ENCODE results near the gene CACNA2D3.
"Not testable (repeated sequence)": the region's sequence is repeated elsewhere in the genome, so short reads cannot be mapped to it uniquely, and the experiment has no call there.

Gene CACNA2D3

DNA sequence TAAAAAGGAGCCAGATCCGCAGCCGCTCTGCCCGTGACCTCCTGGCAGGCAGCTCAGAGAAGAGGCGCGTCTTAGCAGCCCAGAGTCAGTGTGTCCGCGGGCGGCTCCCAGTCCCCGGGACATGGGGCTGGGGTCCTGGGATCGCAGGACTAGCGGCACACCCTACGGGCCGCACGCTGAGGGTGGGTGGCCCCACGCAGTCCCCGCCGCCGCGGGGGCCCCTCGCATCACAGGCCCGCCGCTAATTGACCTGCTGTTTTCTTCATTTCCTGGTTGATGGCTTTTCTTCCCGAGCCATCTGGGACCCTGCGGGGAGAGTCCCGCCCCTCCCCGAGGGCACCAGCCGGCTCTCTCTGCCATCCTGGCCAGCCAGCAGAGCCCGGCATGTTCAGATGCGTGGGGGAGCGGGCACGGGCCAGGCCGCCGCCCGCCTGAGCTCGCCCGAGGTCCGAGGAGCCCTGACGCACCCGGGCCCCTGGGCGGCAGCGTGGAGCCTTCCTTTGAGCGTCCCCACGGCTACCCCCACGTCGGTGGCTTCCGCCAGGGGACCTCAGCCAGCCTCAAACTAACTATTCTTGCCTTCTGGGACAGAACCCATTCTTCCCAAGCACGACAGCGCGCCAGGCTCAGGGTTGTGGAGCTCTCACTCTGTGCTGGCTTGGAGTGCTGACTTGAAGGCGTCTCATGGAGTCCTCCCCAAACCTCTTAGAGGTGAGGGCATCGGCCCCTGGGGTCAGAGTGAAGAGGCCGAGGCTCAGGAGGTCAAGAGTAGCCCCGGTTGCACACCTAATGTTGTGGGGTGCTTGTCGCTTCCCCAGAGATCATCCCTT is 34.6 kb upstream of the CACNA2D3 start:
- H3K27ac ChIP-seq, result no peak overlapping the region

GRCh38 chr3:54093491-54094248 is 28.7 kb upstream of the CACNA2D3 start:
- TF ChIP-seq, protein P1, sequence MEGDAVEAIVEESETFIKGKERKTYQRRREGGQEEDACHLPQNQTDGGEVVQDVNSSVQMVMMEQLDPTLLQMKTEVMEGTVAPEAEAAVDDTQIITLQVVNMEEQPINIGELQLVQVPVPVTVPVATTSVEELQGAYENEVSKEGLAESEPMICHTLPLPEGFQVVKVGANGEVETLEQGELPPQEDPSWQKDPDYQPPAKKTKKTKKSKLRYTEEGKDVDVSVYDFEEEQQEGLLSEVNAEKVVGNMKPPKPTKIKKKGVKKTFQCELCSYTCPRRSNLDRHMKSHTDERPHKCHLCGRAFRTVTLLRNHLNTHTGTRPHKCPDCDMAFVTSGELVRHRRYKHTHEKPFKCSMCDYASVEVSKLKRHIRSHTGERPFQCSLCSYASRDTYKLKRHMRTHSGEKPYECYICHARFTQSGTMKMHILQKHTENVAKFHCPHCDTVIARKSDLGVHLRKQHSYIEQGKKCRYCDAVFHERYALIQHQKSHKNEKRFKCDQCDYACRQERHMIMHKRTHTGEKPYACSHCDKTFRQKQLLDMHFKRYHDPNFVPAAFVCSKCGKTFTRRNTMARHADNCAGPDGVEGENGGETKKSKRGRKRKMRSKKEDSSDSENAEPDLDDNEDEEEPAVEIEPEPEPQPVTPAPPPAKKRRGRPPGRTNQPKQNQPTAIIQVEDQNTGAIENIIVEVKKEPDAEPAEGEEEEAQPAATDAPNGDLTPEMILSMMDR (IDR thresholded peaks at IDR 0.05), result no peak
- TF ChIP-seq ZFX (IDR thresholded peaks at IDR 0.05; ENCODE audit: borderline replicate concordance), result no peak
- H3K27ac ChIP-seq, result no peak overlapping the region

More for the DNA sequence above, 34.6 kb upstream of the CACNA2D3 start:
- TF ChIP-seq ZFX (IDR thresholded peaks at IDR 0.05; ENCODE audit: borderline replicate concordance), result no peak
- TF ChIP-seq, protein P1 (IDR thresholded peaks at IDR 0.05), result no peak

DNA sequence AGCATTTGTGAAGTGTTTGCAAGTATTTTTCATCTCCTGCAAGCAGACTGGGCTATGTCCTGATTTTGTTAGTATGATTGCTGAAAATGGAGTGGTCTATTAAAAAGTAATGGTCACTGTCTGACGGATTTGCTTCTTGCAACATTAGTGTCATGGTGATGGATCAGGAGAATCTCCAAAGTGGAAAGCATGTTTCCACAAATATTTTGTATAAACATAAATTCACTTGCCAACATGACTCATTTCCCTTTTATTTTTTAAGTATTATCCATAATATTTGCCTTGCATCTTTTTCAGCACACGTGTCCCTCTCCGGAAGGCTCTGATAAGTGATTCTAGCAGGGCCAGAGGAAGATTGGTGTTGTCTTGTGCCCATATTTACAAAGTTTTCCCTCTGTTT is 27.4 kb upstream of the CACNA2D3 start:
- TF ChIP-seq ZFX (IDR thresholded peaks at IDR 0.05; ENCODE audit: borderline replicate concordance), result no peak
- TF ChIP-seq, protein P1 (IDR thresholded peaks at IDR 0.05), result no peak

GRCh38 chr3:54099381-54099780 is 23.0 kb upstream of the CACNA2D3 start:
- TF ChIP-seq, protein P1 (IDR thresholded peaks at IDR 0.05), result no peak
- H3K27ac ChIP-seq, result no peak overlapping the region

More for the DNA sequence above, 27.4 kb upstream of the CACNA2D3 start:
- no peak overlapping the region for H3K27ac ChIP-seq

- H3K27ac ChIP-seq, result no peak overlapping the region
- TF ChIP-seq, protein P1 (IDR thresholded peaks at IDR 0.05), result no peak
Observed at GRCh38 chr3:54104084-54104483, 18.3 kb upstream of the CACNA2D3 start.

DNA sequence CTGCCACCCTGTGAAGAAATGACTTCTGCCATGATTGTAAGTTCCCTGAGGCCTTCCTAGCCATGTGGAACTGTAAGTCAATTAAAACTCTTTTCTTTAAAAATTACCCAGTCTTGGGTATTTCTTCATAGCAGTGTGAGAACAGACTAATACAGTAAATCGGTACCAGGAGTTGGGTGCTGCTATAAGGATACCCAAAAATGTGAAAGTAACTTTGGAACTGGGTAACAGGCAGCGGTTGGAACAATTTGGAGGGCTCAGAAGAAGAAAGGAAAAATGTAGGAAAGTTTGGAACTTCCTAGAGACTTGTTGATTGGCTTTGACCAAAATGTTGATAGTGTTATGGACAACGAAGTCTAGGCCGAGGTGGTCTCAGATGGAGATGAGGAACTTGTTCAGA is 6.2 kb upstream of the CACNA2D3 start:
- H3K27ac ChIP-seq, result not testable (repeated sequence)

- TF ChIP-seq, protein P1 (IDR thresholded peaks at IDR 0.05), result no peak
- no peak for TF ChIP-seq ZFX (IDR thresholded peaks at IDR 0.05; ENCODE audit: borderline replicate concordance)
Observed at GRCh38 chr3:54120657-54121413, 1.5 kb upstream of the CACNA2D3 start.

More at GRCh38 chr3:54120657-54121413, 1.5 kb upstream of the CACNA2D3 start:
- no peak overlapping the region for H3K27ac ChIP-seq
